Neuronal stem cell (in vitro differentiated cells): ENCODE data around the gene EFS.
"Not testable (repeated sequence)": the region's sequence is repeated elsewhere in the genome, so short reads cannot be mapped to it uniquely, and the experiment has no call there.

Experiments used
- DNase-seq: peaks from one replicate; pipeline ENCODE4 v3.0.0-alpha.2; 2013; ENCODE audit warnings: low spot score
- H2AFZ ChIP-seq: one replicate; pipeline ENCODE4 v1.6.1; 2013; ENCODE audit warnings: mild to moderate bottlenecking, low read length, inconsistent platforms
- H2AK5ac ChIP-seq: 2 replicates; pipeline ENCODE4 v1.6.1; 2013; ENCODE audit warnings: low read depth, mild to moderate bottlenecking, inconsistent platforms, low read length, moderate library complexity, mixed read lengths
- H2BK120ac ChIP-seq: 2 replicates; pipeline ENCODE4 v1.6.1; 2013; ENCODE audit warnings: low read depth, mild to moderate bottlenecking, inconsistent platforms, low read length, moderate library complexity, mixed read lengths
- H2BK12ac ChIP-seq: one replicate; pipeline ENCODE4 v1.6.1; 2013; ENCODE audit warnings: low read length, inconsistent platforms
- H2BK15ac ChIP-seq: 2 replicates; pipeline ENCODE4 v1.6.1; 2013; ENCODE audit warnings: mild to moderate bottlenecking, low read length, inconsistent platforms, mixed read lengths
- H2BK5ac ChIP-seq: one replicate; pipeline ENCODE4 v1.6.1; 2013; ENCODE audit warnings: inconsistent platforms, mild to moderate bottlenecking, low read length, moderate library complexity
- H3K14ac ChIP-seq: one replicate; pipeline ENCODE4 v1.6.1; 2013; ENCODE audit warnings: low read length, inconsistent platforms
- H3K18ac ChIP-seq: 2 replicates; pipeline ENCODE4 v1.6.1; 2013; ENCODE audit warnings: low read length, inconsistent platforms
- H3K23ac ChIP-seq: 2 replicates; pipeline ENCODE4 v1.6.1; 2013; ENCODE audit warnings: low read depth, mild to moderate bottlenecking, mixed read lengths, low read length, inconsistent platforms; ENCODE audit not compliant: poor library complexity
- H3K27ac ChIP-seq: replicated peaks from 3 replicates; pipeline ENCODE4 v1.5.1; 2013; ENCODE audit warnings: low read length, inconsistent platforms
- H3K27me3 ChIP-seq, 3 experiments: 2 replicates each; pipeline ENCODE4 v1.6.1; 2013; ENCODE audit warnings: low read length in 3 of 3, mild to moderate bottlenecking in 2 of 3, inconsistent platforms in 1 of 3, low read depth in 1 of 3, mixed read lengths in 1 of 3, moderate library complexity in 1 of 3; ENCODE audit not compliant: control insufficient read depth in 3 of 3, insufficient read depth in 3 of 3
- H3K36me3 ChIP-seq, 2 donors: replicated peaks in 1 of 2; 2 replicates each; pipeline ENCODE4 v1.6.1; 2013; ENCODE audit warnings: low read length in 2 of 2; ENCODE audit not compliant: control insufficient read depth in 2 of 2, insufficient read depth in 2 of 2
- H3K4ac ChIP-seq: 2 replicates; pipeline ENCODE4 v1.6.1; 2013; ENCODE audit warnings: inconsistent platforms, mild to moderate bottlenecking, low read length, moderate library complexity
- H3K4me1 ChIP-seq, 2 donors: 1 replicate in 1 of 2; 2 replicates in 1 of 2; pipeline ENCODE4 v1.6.1; 2013; ENCODE audit warnings: low read length in 2 of 2, low read depth in 1 of 2; ENCODE audit not compliant: control insufficient read depth in 2 of 2, insufficient read depth in 1 of 2
- H3K4me2 ChIP-seq: one replicate; pipeline ENCODE4 v1.6.1; 2013; ENCODE audit warnings: mild to moderate bottlenecking, low read length, inconsistent platforms; ENCODE audit not compliant: insufficient read depth, poor library complexity, severe bottlenecking
- H3K4me3 ChIP-seq, 2 donors: 2 replicates each; pipeline ENCODE4 v1.5.1; 2013; ENCODE audit warnings: low read length in 2 of 2, mild to moderate bottlenecking in 2 of 2, inconsistent platforms in 1 of 2, moderate library complexity in 1 of 2
- H3K79me1 ChIP-seq: one replicate; pipeline ENCODE4 v1.6.1; 2013; ENCODE audit warnings: low read depth, mild to moderate bottlenecking, inconsistent platforms, low read length, moderate library complexity
- H3K9ac ChIP-seq: one replicate; pipeline ENCODE4 v1.6.1; 2013; ENCODE audit warnings: mild to moderate bottlenecking, low read depth, low read length, inconsistent platforms; ENCODE audit not compliant: poor library complexity
- H3K9me3 ChIP-seq, 2 donors: replicated peaks in 1 of 2; 2 replicates each; pipeline versions ENCODE3 to v1.6.1; 2013; ENCODE audit warnings: low read length in 2 of 2, mild to moderate bottlenecking in 2 of 2, inconsistent platforms in 1 of 2, low read depth in 1 of 2, mixed read lengths in 1 of 2, moderate library complexity in 1 of 2; ENCODE audit not compliant: control insufficient read depth in 2 of 2, insufficient read depth in 1 of 2
- H4K8ac ChIP-seq: one replicate; pipeline ENCODE4 v1.6.1; 2013; ENCODE audit warnings: low read depth, mild to moderate bottlenecking, inconsistent platforms, low read length, moderate library complexity
- H4K91ac ChIP-seq: one replicate; pipeline ENCODE4 v1.6.1; 2013; ENCODE audit warnings: low read length, low read depth, mild to moderate bottlenecking, inconsistent platforms; ENCODE audit not compliant: poor library complexity
- WGBS, 2 donors: extraction: QIAGEN DNeasy Blood & Tissue Kit; methylation state at CpG; one replicate each; pipeline ENCODE4 v1.1.7; 2013; ENCODE audit warnings: missing lambda C conversion rate in 2 of 2, mixed read lengths in 1 of 2; ENCODE audit not compliant: insufficient read length in 2 of 2, insufficient replicate concordance in 1 of 2; ENCODE audit errors: extremely low coverage in 2 of 2; 5-methylcytosine and 5-hydroxymethylcytosine counted together

The EFS gene

DNA sequence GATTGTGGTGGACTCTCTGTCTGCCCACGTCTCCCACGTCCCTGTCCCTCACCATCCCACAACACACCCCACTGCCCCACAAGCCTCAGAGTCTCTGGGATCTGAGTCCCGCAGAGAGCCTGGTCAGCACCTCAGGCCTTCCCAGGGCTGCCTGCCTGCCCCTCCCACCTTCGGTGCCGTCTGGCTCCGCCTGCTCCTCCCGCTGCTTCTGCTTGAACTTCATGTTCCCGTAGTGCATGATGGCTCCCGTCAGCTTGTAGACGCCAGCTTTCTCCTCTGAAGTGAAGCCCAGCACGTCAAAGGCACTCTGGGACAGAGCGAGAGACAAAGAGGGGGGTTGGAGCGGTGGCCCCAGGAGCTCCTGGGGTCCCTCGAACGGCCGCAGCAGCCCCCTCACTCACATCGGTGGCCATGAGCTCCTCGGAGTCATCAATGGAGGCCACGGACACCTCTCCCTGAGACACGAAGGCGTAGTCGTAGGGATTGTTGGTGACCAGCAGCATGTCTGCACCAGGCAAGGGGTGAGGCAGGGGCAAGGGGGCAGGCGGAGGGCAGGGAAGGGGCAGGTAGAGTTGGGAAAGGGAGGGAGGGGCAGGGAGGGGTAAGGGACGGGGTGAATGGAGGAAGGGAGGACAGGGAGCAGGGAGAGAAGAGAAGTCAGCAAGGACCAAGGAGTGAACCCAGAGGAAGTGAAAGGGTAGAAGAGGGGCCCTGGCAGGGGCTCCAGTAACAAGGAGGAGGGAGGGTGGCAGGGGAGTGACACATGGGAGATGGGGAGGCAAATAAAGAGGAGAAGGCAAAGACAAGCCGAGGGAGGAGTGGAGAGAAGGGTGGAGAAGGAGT lies 37.5 kb upstream of the EFS start:
- DNase-seq: no peak
- peak overlapping the region; percentile 77 for H3K18ac ChIP-seq
- WGBS, 2 donors: no CpG with 5 or more reads among the region's 25 CpGs
- peak overlapping the region; percentile 9 for H3K14ac ChIP-seq
- H3K4ac ChIP-seq: no peak overlapping the region
- H3K4me2 ChIP-seq: no peak overlapping the region
- peaks cover 2% of the 10 kb centered on the region for H3K79me1 ChIP-seq
- no peak overlapping the region for H2BK12ac ChIP-seq
- H4K91ac ChIP-seq: no peak overlapping the region
- H3K4me1 ChIP-seq: peaks cover 0 to 3% of the 10 kb centered on the region in 2 donors
- H3K27me3 ChIP-seq: peaks cover 0 to 55% (median 0%) of the 10 kb centered on the region in 3 experiments
- no peak overlapping the region for H3K4me3 ChIP-seq
- peak overlapping the region; percentile 91 for H2BK15ac ChIP-seq
- no peaks in the 10 kb centered on the region for H3K9me3 ChIP-seq
- no peak overlapping the region for H3K9ac ChIP-seq
- peak overlapping the region; percentile 48 for H2AFZ ChIP-seq
- H4K8ac ChIP-seq: no peak overlapping the region
- peak overlapping the region; percentile 68 for H2BK5ac ChIP-seq
- H2AK5ac ChIP-seq: peak overlapping the region; percentile 27
- H3K27ac ChIP-seq: no peak overlapping the region
- H2BK120ac ChIP-seq: no peak overlapping the region
- no peaks in the 10 kb centered on the region for H3K36me3 ChIP-seq
- H3K23ac ChIP-seq: peak overlapping the region; percentile 83

DNA sequence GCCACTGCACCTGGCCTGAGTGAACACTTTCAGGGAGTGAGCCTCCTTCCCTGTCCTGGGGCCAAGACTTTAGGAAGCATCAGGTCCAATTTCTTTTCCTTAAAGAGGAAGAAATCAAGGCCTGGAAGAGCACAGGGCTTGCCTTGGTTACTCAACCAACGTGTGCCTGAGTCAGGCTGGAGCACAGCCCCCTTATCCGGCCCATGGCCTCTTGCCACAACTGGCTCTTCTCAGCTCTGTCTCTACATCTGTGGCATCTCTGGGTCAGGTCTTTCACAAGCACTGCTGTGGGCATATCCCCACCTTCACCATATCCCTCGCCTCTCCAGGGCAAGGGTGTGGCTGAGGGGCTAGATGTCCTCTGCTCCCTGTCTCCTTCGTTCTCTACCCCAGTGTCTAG lies 36.3 kb upstream of the EFS start:
- Histone ChIP-seq H2BK5ac (no peak overlapping the region), H4K91ac (no peak overlapping the region), H3K27me3 (peaks cover 0 to 52% (median 0%) of the 10 kb centered on the region in 3 experiments), H4K8ac (no peak overlapping the region), H3K14ac (peak overlapping the region; percentile 71), H3K4me1 (peaks cover 0 to 3% of the 10 kb centered on the region in 2 donors), H2AFZ (no peak overlapping the region), H3K18ac (no peak overlapping the region), H2AK5ac (no peak overlapping the region), H3K9me3 (no peaks in the 10 kb centered on the region), H2BK120ac (no peak overlapping the region), H3K4me3 (no peak overlapping the region), H3K4me2 (no peak overlapping the region), H3K9ac (no peak overlapping the region), H3K4ac (no peak overlapping the region), H3K79me1 (peaks cover 2% of the 10 kb centered on the region), H3K27ac (no peak overlapping the region), H2BK12ac (no peak overlapping the region), H2BK15ac (no peak overlapping the region), H3K36me3 (no peaks in the 10 kb centered on the region), H3K23ac (no peak overlapping the region)
- no CpG with 5 or more reads among the region's 4 CpGs for WGBS, 2 donors
- DNase-seq: no peak

DNA sequence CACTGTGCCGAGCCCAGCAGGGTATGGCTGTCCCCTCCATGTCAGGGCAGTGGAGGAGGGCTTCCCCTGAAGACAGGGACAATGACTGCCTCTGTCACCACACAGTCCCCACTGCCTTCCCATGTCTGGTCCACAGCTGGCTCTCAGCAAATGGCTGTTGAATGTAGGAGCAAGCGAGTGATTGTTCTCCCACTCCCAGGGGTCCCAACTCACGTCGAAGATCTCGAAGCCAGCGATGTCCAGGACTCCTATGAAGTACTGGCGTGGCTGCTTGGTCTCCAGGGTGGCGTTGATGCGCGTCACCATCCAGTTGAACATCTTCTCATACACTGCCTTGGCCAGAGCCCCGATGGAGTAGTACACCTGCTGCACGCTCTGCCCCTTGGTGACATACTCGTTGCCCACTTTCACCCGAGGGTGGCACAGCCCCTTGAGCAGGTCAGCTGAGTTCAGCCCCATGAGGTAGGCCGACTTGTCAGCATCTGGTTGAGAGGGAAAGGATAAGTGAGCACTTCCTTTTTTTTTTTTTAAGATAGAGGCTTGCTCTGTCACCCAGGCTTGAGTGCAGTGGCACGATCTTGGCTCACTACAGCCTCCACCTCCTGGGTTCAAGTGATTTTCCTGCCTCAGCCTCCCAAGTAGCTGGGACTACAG lies 35.7 kb upstream of the EFS start:
- not testable (repeated sequence) for H2AFZ ChIP-seq, H3K14ac ChIP-seq, DNase-seq, H3K4ac ChIP-seq, H4K91ac ChIP-seq, H3K9me3 ChIP-seq, H2BK15ac ChIP-seq, H2AK5ac ChIP-seq, H3K36me3 ChIP-seq, H2BK12ac ChIP-seq, H3K4me1 ChIP-seq, H3K18ac ChIP-seq, H3K79me1 ChIP-seq, H2BK120ac ChIP-seq, H3K23ac ChIP-seq, H2BK5ac ChIP-seq, H3K27ac ChIP-seq, H3K4me2 ChIP-seq, H3K9ac ChIP-seq, H4K8ac ChIP-seq
- peak overlapping the region in 1 of 2 donors; percentile 33 for H3K4me3 ChIP-seq
- peaks cover 0 to 46% (median 0%) of the 10 kb centered on the region in 3 experiments for H3K27me3 ChIP-seq
- no CpG with 5 or more reads among the region's 16 CpGs for WGBS, 2 donors

GRCh38 chr14:23399591-23399990 lies 34.6 kb upstream of the EFS start:
- no peak for DNase-seq

More at GRCh38 chr14:23399591-23399990, 34.6 kb upstream of the EFS start:
- Histone ChIP-seq H2BK15ac (no peak overlapping the region), H3K9ac (no peak overlapping the region), H2BK5ac (no peak overlapping the region), H3K27ac (no peak overlapping the region), H2BK120ac (no peak overlapping the region), H3K23ac (no peak overlapping the region), H3K36me3 (no peaks in the 10 kb centered on the region), H3K4me3 (no peak overlapping the region), H3K18ac (no peak overlapping the region), H3K27me3 (peaks cover 0 to 36% (median 0%) of the 10 kb centered on the region in 3 experiments), H2AFZ (no peak overlapping the region), H2AK5ac (no peak overlapping the region), H3K4ac (no peak overlapping the region), H3K79me1 (peaks cover 2% of the 10 kb centered on the region), H3K9me3 (no peaks in the 10 kb centered on the region), H3K4me2 (no peak overlapping the region), H3K4me1 (peaks cover 0 to 3% of the 10 kb centered on the region in 2 donors), H2BK12ac (no peak overlapping the region), H4K91ac (no peak overlapping the region), H3K14ac (no peak overlapping the region), H4K8ac (no peak overlapping the region)
- no CpG with 5 or more reads among the region's 6 CpGs for WGBS, 2 donors
